Kidney glomerular epithelial cell (primary cell): ENCODE measurements around the gene DBNDD2.
A peak's percentile ranks its signal among the peaks of the same experiment; 100 is the strongest.

ENCODE experiments used
- DNase-seq: peaks from one replicate; lab custom pipeline; 2025; lab: John Stamatoyannopoulos, UW

The DBNDD2 gene

DNA sequence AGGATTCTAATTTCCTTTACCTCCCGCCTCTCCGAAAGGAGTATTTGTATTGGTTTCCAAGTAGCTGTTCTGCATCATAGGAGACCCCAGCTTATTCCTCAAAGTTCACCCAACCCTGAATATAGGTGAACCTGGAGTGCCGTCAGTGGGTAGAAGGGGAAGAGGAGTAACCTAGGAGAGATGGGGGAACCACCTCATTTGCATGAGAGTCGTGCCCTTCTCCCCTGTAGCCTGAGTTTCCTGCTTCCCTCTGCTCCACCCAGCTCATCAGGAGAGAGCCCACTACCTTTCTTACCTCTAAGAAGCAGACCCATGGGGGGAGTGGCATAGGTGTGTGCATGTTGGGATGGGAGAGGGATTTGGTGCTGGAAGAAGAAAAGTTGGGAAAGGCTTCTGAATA, 44.1 kb downstream of the DBNDD2 start:
- DNase-seq = no peak

GRCh38 chr20:45452772-45453691, 44.9 kb downstream of the DBNDD2 start:
- DNase-seq = no peak

GRCh38 chr20:45456632-45457031, 48.5 kb downstream of the DBNDD2 start:
- peak; percentile 13 for DNase-seq

- no peak for DNase-seq
Observed at GRCh38 chr20:45459606-45460005, 51.5 kb downstream of the DBNDD2 start.
